ENCODE results near the gene AANAT.

The AANAT gene

DNA sequence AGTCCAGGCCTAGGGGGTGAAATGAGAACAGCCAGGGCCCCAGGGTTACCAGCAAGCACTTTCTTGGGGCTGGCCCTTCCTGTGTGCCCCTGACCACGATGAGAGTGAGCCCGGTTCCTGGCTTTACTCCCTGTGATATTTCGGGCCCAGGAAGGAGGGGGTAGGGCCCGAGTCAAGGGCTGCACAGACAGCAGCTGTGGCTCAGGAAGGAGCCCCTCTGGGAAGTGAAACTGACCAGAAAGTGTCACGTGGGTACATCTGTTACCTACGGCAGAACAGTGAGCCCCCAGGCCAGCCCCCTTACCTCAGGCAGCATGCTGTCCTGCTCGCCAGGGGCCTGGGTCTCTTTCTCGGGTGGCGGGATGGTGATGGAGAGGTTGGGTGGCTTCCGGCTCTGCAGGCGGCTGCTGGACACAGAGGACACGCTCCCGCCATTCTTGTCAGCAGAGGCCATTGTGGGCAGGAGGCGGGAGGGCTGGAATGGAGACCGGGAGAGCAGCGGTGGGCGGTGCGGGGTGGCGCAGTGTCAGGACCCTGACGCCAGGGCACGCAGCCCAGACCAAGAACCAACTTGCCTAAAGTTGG lies 13.8 kb downstream of the AANAT start:
- TF ChIP-seq, protein P1, sequence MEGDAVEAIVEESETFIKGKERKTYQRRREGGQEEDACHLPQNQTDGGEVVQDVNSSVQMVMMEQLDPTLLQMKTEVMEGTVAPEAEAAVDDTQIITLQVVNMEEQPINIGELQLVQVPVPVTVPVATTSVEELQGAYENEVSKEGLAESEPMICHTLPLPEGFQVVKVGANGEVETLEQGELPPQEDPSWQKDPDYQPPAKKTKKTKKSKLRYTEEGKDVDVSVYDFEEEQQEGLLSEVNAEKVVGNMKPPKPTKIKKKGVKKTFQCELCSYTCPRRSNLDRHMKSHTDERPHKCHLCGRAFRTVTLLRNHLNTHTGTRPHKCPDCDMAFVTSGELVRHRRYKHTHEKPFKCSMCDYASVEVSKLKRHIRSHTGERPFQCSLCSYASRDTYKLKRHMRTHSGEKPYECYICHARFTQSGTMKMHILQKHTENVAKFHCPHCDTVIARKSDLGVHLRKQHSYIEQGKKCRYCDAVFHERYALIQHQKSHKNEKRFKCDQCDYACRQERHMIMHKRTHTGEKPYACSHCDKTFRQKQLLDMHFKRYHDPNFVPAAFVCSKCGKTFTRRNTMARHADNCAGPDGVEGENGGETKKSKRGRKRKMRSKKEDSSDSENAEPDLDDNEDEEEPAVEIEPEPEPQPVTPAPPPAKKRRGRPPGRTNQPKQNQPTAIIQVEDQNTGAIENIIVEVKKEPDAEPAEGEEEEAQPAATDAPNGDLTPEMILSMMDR (IDR thresholded peaks at IDR 0.05; ENCODE audit: low read depth, low read length), result no peak
- no peak overlapping the region for H3K4me3 ChIP-seq (ENCODE audit: low read depth, low read length)

DNA sequence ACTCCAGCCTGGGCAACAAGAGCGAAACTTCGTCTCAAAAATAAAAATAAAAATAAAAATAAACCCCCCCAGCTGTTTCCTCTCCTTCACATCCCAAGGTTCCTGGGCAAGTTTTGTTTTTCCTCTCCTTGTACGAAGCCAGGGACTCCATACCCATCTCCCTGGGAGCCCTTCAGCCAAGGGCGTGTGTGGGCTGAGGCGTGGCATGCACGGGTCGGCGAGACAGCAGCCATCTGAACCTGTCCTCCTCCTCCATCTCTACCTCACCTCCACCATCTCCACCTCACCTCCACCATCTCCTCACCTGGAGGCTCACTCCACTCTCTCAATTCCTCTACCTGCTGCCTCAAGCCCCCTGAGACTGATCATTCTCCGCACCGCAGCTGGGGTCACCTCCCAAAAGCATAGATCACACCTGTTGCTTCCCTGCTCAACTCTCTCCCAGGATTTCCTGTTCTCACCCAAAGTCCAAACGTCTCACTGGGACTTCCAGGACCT lies 16.9 kb downstream of the AANAT start:
- no peak overlapping the region for H3K4me3 ChIP-seq (ENCODE audit: low read depth, low read length)
- TF ChIP-seq, protein P1 (IDR thresholded peaks at IDR 0.05; ENCODE audit: low read depth, low read length), result no peak

DNA sequence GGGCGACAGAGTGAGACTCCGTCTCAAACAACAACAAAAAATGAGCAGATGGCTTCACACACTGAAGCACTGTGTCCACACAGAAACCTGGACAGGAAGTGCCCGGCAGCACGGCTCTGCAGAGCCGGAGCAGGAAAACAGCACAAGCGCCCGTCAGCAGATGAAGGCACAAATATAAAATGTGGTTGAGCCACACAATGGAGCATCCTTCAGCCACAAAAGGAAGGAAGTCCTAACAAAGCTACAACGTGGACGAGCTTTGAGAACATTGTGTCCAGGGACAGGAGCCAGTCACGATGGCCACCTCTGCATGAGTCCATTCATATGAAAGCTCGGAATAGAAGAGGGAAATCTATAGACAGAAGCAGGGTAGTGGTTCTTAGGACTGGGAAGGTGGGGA lies 18.2 kb downstream of the AANAT start:
- TF ChIP-seq, protein P1 (IDR thresholded peaks at IDR 0.05; ENCODE audit: low read depth, low read length), result no peak
- H3K4me3 ChIP-seq (ENCODE audit: low read depth, low read length), result no peak overlapping the region

DNA sequence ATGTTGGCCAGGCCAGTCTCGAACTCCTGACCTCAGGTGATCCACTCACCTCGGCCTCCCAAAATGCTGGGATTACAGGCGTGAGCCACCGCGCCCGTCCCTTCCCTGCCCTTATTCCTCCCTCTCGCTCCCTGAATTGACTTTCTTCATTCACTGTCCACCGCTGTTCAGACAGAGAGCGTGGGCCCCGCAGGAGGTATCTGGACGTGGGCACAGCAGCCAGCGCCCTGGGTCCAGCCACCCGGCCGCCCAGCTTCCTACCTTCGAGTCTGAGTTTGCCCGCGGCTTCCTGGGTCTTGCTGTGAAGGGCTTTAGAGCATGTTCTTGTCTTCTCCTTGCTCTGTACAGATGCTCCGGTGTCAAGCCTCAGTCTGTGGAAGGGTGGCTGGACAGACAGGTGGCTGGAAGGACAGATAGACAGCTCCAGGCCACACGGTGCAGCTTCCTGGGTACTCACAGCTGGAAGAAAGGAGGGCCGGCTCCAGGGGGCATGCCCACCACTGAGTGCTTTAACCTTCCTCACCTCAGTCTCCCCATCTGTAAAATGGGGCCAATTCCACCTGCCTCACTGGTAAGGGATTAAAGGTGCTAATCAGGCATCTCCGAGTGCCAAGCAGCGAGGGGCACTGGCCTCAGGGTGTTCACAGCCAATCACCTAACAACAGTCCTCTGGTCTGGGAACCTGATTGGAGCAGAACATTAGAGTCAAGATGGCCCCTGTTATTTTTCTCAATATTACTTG lies 20.2 kb downstream of the AANAT start:
- no peak overlapping the region for H3K4me3 ChIP-seq (ENCODE audit: low read depth, low read length)
- TF ChIP-seq, protein P1 (IDR thresholded peaks at IDR 0.05; ENCODE audit: low read depth, low read length), result no peak

DNA sequence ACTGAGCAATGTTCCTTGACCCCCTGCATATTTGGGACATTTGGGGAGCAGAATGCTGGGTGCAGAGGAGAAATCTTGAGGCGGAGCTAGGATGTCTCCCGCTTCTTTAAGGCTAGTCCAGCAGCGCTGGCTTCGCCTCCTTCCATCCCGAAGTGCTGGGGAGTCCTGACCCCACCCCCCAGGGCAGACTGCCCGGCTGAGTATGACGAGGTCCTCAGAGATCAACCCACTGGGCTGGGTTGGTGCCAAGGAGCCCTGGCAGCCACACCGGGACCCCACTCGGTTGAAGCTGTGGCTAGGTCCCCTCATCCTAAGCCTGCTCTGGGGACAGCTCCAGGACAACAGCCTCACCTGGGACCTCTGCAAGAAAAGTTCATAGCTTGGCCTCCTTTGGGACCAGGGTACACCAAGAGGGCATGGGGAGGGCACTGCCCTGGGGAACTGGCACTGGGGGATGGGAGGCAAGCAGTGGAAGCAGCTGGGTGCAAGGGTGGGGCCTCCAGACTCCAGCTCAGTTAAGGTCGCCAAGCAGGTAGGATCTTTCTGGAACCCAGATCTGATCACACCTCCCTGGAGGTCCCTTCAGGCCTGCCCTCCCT lies 22.8 kb downstream of the AANAT start:
- no peak overlapping the region for H3K4me3 ChIP-seq (ENCODE audit: low read depth, low read length)

DNA sequence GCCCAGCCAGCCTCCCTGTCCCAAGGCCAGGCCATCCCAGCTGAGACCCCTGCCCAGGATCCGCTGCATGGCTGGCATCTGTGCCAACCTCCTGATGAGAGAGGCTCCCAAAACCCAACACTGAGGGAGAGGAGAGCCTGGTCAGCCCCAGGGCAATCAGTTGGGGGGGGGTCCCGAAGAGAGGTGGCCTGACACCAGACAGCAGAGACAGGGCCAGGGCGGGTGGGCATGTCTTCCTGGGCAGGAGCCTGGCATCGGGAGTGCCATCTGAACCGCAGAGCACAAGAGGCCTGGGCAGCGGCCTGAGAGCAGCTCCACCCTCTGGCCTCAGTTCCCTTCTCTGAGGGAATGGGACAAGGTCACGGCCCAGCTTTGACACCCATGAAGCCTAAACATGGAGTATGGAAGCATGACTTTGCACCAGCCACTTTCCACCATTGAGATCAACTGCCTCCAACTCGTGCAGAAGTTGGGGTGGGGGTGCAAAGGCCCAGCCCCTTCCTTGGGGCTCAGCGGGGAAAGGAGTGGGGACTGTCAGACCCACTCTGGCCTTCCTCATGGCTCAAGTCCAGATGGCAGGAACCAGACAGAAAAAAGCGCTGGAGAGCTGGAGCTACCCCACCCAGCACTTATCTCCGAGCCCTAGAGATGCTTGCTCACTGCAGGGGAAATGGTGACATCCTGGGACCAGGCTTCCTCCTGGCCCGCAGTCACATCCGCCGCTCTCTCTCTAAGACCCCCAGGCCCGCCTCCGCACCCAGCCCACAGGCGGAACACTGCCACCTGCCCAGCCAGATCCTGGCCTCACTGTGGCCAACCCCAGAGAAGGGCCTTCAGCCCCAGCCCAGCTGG lies 24.1 kb downstream of the AANAT start:
- TF ChIP-seq, protein P1 (IDR thresholded peaks at IDR 0.05; ENCODE audit: low read depth, low read length), result no peak
- no peak overlapping the region for H3K4me3 ChIP-seq (ENCODE audit: low read depth, low read length)

More for the DNA sequence above, 22.8 kb downstream of the AANAT start:
- TF ChIP-seq, protein P1 (IDR thresholded peaks at IDR 0.05; ENCODE audit: low read depth, low read length), result no peak
